ENCODE measurements around the gene RCSD1. TPM values are rescaled to one million over a fixed set of nuclear protein-coding genes. Genes with fewer than 3 reads are reported as not detected.

Gene RCSD1
- total RNA-seq, 1 experiment from 2014 or later = 0.16 TPM

GRCh38 chr1:167722152-167722869 is 92.3 kb downstream of the RCSD1 start:
- peak overlapping the region; percentile 84 for H3K4me3 Mint-ChIP-seq (ENCODE audit: unreplicated experiment)
- H3K4me1 Mint-ChIP-seq (ENCODE audit: insufficient read depth, unreplicated experiment) = peaks cover 53% of the 10 kb centered on the region
- H3K9me3 Mint-ChIP-seq (ENCODE audit: unreplicated experiment) = no peaks in the 10 kb centered on the region
- H3K36me3 Mint-ChIP-seq (ENCODE audit: insufficient read depth, unreplicated experiment) = peaks cover under 1% of the 10 kb centered on the region
- no peak for TF ChIP-seq CTCF (IDR thresholded peaks at IDR 0.05; ENCODE audit: unreplicated experiment)
- intact Hi-C loops (cut with micrococcal nuclease) = no loop called here
- BruUV-seq (replicated peaks) = no TSS peak
- H3K27ac Mint-ChIP-seq (ENCODE audit: low read depth, unreplicated experiment) = peak overlapping the region; percentile 92
- ChIA-PET CTCF (interaction anchor here (0.6 to 5.8 kb wide), 13 partner anchors 8 to 514 kb away, joined by 3 to 28 read pairs (median 7); no protein-coding TSS in a partner anchor), POLR2A (interaction anchor here (0.6 to 8.6 kb wide), 31 partner anchors 7 to 661 kb away, joined by 3 to 202 read pairs (median 4); partner anchors contain the start of genes CREG1, DCAF6 and MPC2)
- H3K27me3 Mint-ChIP-seq (ENCODE audit: insufficient read depth, unreplicated experiment) = no peaks in the 10 kb centered on the region
- DNase-seq (ENCODE audit: unreplicated experiment) = peak; percentile 69

- ChIA-PET CTCF (interaction anchor here (0.6 to 5.8 kb wide), 9 partner anchors 8 to 360 kb away, joined by 3 to 28 read pairs (median 4); no protein-coding TSS in a partner anchor), POLR2A (interaction anchor here (0.7 to 8.6 kb wide), 21 partner anchors 8 to 661 kb away, joined by 3 to 202 read pairs (median 4); partner anchors contain the start of genes CREG1, DCAF6 and MPC2)
- Mint-ChIP-seq H3K27ac (ENCODE audit: low read depth, unreplicated experiment) (peak overlapping the region; percentile 92), H3K27me3 (ENCODE audit: insufficient read depth, unreplicated experiment) (no peaks in the 10 kb centered on the region), H3K4me3 (ENCODE audit: unreplicated experiment) (peak overlapping the region; percentile 84), H3K4me1 (ENCODE audit: insufficient read depth, unreplicated experiment) (peaks cover 53% of the 10 kb centered on the region), H3K9me3 (ENCODE audit: unreplicated experiment) (no peaks in the 10 kb centered on the region), H3K36me3 (ENCODE audit: insufficient read depth, unreplicated experiment) (peaks cover 6% of the 10 kb centered on the region)
- intact Hi-C loops (cut with micrococcal nuclease) = no loop called here
- no peak for DNase-seq (ENCODE audit: unreplicated experiment)
- TSS peak; percentile 33 for BruUV-seq (replicated peaks)
- no peak for TF ChIP-seq CTCF (IDR thresholded peaks at IDR 0.05; ENCODE audit: unreplicated experiment)
Observed at GRCh38 chr1:167722870-167723251, 92.8 kb downstream of the RCSD1 start.

- Mint-ChIP-seq H3K27me3 (ENCODE audit: insufficient read depth, unreplicated experiment) (no peaks in the 10 kb centered on the region), H3K9me3 (ENCODE audit: unreplicated experiment) (no peaks in the 10 kb centered on the region), H3K36me3 (ENCODE audit: insufficient read depth, unreplicated experiment) (peaks cover 16% of the 10 kb centered on the region), H3K27ac (ENCODE audit: low read depth, unreplicated experiment) (peak overlapping the region; percentile 92), H3K4me3 (ENCODE audit: unreplicated experiment) (peak overlapping the region; percentile 84), H3K4me1 (ENCODE audit: insufficient read depth, unreplicated experiment) (peaks cover 53% of the 10 kb centered on the region)
- POLR2A ChIA-PET = interaction anchor here (0.7 to 8.6 kb wide), 11 partner anchors 9 to 212 kb away, joined by 3 to 202 read pairs (median 9); partner anchors contain the start of genes DCAF6 and MPC2
- intact Hi-C loops (cut with micrococcal nuclease) = no loop called here
- CTCF ChIA-PET = interaction anchor here (0.6 to 5.8 kb wide), 12 partner anchors 9 to 358 kb away, joined by 3 to 28 read pairs (median 4); no protein-coding TSS in a partner anchor
- no peak for DNase-seq (ENCODE audit: unreplicated experiment)
- no peak for TF ChIP-seq CTCF (IDR thresholded peaks at IDR 0.05; ENCODE audit: unreplicated experiment)
- no TSS peak for BruUV-seq (replicated peaks)
Observed at GRCh38 chr1:167723707-167724323, 93.8 kb downstream of the RCSD1 start.

- ChIA-PET CTCF (interaction anchor here (0.8 to 2.5 kb wide), 3 partner anchors 10 to 63 kb away, joined by 3 to 14 read pairs (median 3); no protein-coding TSS in a partner anchor), POLR2A (interaction anchor here (1.0 to 8.6 kb wide), 5 partner anchors 11 to 209 kb away, joined by 3 to 202 read pairs (median 40); partner anchors contain the start of genes DCAF6 and MPC2)
- no TSS peak for BruUV-seq (replicated peaks)
- Mint-ChIP-seq H3K27ac (ENCODE audit: low read depth, unreplicated experiment) (no peak overlapping the region), H3K27me3 (ENCODE audit: insufficient read depth, unreplicated experiment) (no peaks in the 10 kb centered on the region), H3K9me3 (ENCODE audit: unreplicated experiment) (no peaks in the 10 kb centered on the region), H3K4me3 (ENCODE audit: unreplicated experiment) (peak overlapping the region; percentile 3), H3K36me3 (ENCODE audit: insufficient read depth, unreplicated experiment) (peaks cover 28% of the 10 kb centered on the region), H3K4me1 (ENCODE audit: insufficient read depth, unreplicated experiment) (peaks cover 48% of the 10 kb centered on the region)
- TF ChIP-seq CTCF (IDR thresholded peaks at IDR 0.05; ENCODE audit: unreplicated experiment) = no peak
- intact Hi-C loops (cut with micrococcal nuclease) = no loop called here
- DNase-seq (ENCODE audit: unreplicated experiment) = no peak
Observed at GRCh38 chr1:167726008-167726407, 96.0 kb downstream of the RCSD1 start.

Measured in MCF 10A (cell line).